Activated T-helper 1 cell treated with Interleukin-2 at 50 U/mL for 16 hours (primary cell): ENCODE measurements around the gene BCL7B.
"Not testable (repeated sequence)": the region's sequence is repeated elsewhere in the genome, so short reads cannot be mapped to it uniquely, and the experiment has no call there.

Experiments used
- DNase-seq: peaks from one replicate; pipeline ENCODE4 v3.0.0-alpha.2; 2020; ENCODE audit warnings: low read depth

Gene BCL7B

GRCh38 chr7:73572767-73573186 lies 15.3 kb upstream of the BCL7B start:
- DNase-seq = no peak

- no peak for DNase-seq
Measured at GRCh38 chr7:73570977-73571376, 13.5 kb upstream of the BCL7B start.

- DNase-seq = no peak
Measured at GRCh38 chr7:73570521-73570920, 13.0 kb upstream of the BCL7B start.

GRCh38 chr7:73569042-73569608 lies 11.6 kb upstream of the BCL7B start:
- DNase-seq = no peak

GRCh38 chr7:73567846-73568685 lies 10.6 kb upstream of the BCL7B start:
- DNase-seq = no peak

GRCh38 chr7:73567140-73567539 lies 9.7 kb upstream of the BCL7B start:
- no peak for DNase-seq

- not testable (repeated sequence) for DNase-seq
Measured at GRCh38 chr7:73566431-73566830, 8.9 kb upstream of the BCL7B start.

GRCh38 chr7:73565675-73566340 lies 8.3 kb upstream of the BCL7B start:
- no peak for DNase-seq

- DNase-seq = no peak
Measured at GRCh38 chr7:73560109-73560835, 2.8 kb upstream of the BCL7B start.

GRCh38 chr7:73557108-73557396 lies 438 bp downstream of the BCL7B start:
- DNase-seq = peak; percentile 91

- no peak for DNase-seq
Measured at GRCh38 chr7:73556208-73557107, 1.0 kb downstream of the BCL7B start.

GRCh38 chr7:73555411-73555982 lies 2.0 kb downstream of the BCL7B start:
- DNase-seq = no peak

GRCh38 chr7:73550093-73550492 lies 7.4 kb downstream of the BCL7B start:
- DNase-seq = not testable (repeated sequence)

- no peak for DNase-seq
Measured at GRCh38 chr7:73549176-73549575, 8.3 kb downstream of the BCL7B start.

GRCh38 chr7:73547841-73548240 lies 9.6 kb downstream of the BCL7B start:
- no peak for DNase-seq

GRCh38 chr7:73544678-73545077 lies 12.8 kb downstream of the BCL7B start:
- no peak for DNase-seq

- no peak for DNase-seq
Measured at GRCh38 chr7:73541722-73542121, 15.8 kb downstream of the BCL7B start.

GRCh38 chr7:73539709-73540108 lies 17.8 kb downstream of the BCL7B start:
- no peak for DNase-seq

GRCh38 chr7:73538510-73538909 lies 19.0 kb downstream of the BCL7B start:
- DNase-seq = not testable (repeated sequence)

GRCh38 chr7:73537051-73537450 lies 20.4 kb downstream of the BCL7B start:
- DNase-seq = no peak

GRCh38 chr7:73536479-73536878 lies 21.0 kb downstream of the BCL7B start:
- no peak for DNase-seq
